Right lobe of liver (tissue), 4 donors: Measurements from ENCODE around the gene APOA4.

Experiments
- CTCF ChIP-seq, 4 donors: fragments of 200-600 bp in 3 of 4; fragments of 450-650 bp in 1 of 4; IDR thresholded peaks; one replicate each; pipeline versions ENCODE4 v1.5.1 to v1.8.0; 2016 to 2022; ENCODE audit warnings: antibody characterized with exemption in 4 of 4, mild to moderate bottlenecking in 2 of 4
- POLR2A ChIP-seq: fragments of 450-650 bp; IDR thresholded peaks from one replicate; pipeline ENCODE4 v1.6.1; 2017; ENCODE audit warnings: antibody characterized with exemption, mild to moderate bottlenecking
- donor health status: DM: no; HTN: no; CAD: no.
- donor health status: DM: no; HTN: no; CAD: no.
- donor health status: DM: no; HTN: yes; CAD: no.

- TF ChIP-seq CTCF (IDR thresholded peaks at IDR 0.05) (no peak), POLR2A (peak; percentile 98)
These were observed 14.4 kb upstream of the APOA4 start, which contains the start of gene APOA1 for GRCh38 chr11:116837231-116838091.
